ENCODE results near the gene PATJ. TPM values are rescaled to one million over a fixed set of nuclear protein-coding genes. Genes with fewer than 3 reads are reported as not detected.

PATJ gene
- total and polyA plus RNA-seq, 2 donors (not counting 1 experiment from before 2014, with no cell fraction given): 8.0 to 45.3 TPM

DNA sequence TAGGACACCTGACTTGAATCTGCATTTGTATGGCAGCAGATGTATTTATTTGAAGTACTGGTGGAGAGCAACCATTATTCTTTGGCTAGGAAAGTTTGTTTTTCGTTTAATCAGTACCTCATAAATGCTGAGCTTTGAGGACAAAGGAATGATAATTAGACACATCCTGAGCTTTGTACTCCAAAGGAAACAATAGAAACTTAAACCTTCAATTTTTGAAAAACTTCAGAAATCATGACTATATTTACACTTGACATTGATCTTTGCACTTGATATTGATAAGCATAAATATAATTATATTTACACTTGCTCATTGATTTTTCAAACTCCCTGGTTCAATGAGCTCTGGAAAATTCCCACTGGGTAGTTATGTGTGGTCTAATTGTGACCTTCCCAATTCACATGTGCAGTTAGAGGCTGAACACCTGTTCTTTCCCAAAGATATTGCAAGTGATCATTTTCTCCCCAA lies 10.7 kb downstream of the PATJ start:
- Histone ChIP-seq H3K4me1 (ENCODE audit: control insufficient read depth in 2 of 2, insufficient read depth in 2 of 2, low read length in 2 of 2) (no peaks in the 10 kb centered on the region), H3K4me2 (replicated peaks; ENCODE audit: low read depth, low read length, poor library complexity, severe bottlenecking) (no peak overlapping the region), H3K27me3 (replicated peaks in 1 of 4; ENCODE audit: control extremely low read depth in 1 of 4, control insufficient read depth in 3 of 4, insufficient read depth in 4 of 4, low read length in 3 of 4) (no peaks in the 10 kb centered on the region), H3K36me3 (replicated peaks in 1 of 2; ENCODE audit: control extremely low read depth in 1 of 2, control insufficient read depth in 1 of 2, extremely low read depth in 1 of 2, insufficient read depth in 2 of 2, low read length in 1 of 2) (no peaks in the 10 kb centered on the region), H3K79me2 (ENCODE audit: control insufficient read depth, insufficient read depth, low read length) (peaks cover 13% of the 10 kb centered on the region), H4K20me1 (ENCODE audit: control insufficient read depth, insufficient read depth, low read length, poor library complexity, severe bottlenecking) (no peaks in the 10 kb centered on the region), H3K9me3 (ENCODE audit: control extremely low read depth in 1 of 3, control insufficient read depth in 2 of 3, insufficient read depth in 1 of 3, low read length in 2 of 3) (no peaks in the 10 kb centered on the region), H3K9ac (ENCODE audit: low read length) (no peak overlapping the region), H3K4me3 (ENCODE audit: control extremely low read depth in 1 of 5, extremely low read depth in 1 of 5, insufficient read depth in 1 of 5, low read depth in 2 of 5, low read length in 4 of 5) (no peak overlapping the region), H2AFZ (ENCODE audit: insufficient read depth, low read depth, low read length, poor library complexity, severe bottlenecking) (no peak overlapping the region), H3K27ac (ENCODE audit: low read length in 2 of 2) (no peak overlapping the region)
- Mint-ChIP-seq H3K4me3 (no peak overlapping the region), H3K4me1 (no peaks in the 10 kb centered on the region), H3K27me3 (no peaks in the 10 kb centered on the region), H3K27ac (no peak overlapping the region), H3K9me3 (ENCODE audit: insufficient read depth) (no peaks in the 10 kb centered on the region)
- WGBS (ENCODE audit: insufficient coverage): no CpG with 5 or more reads among the region's 1 CpG
- intact Hi-C loops (cut with micrococcal nuclease): no loop called here
- TF ChIP-seq EZH2 (IDR thresholded peaks at IDR 0.05; ENCODE audit: borderline replicate concordance, insufficient read depth, low read depth, low read length, poor library complexity, severe bottlenecking): no peak
- no peak for TF ChIP-seq CTCF (IDR thresholded peaks at IDR 0.05)
- POLR2A ChIA-PET: no interaction called here
- CTCF ChIA-PET: no interaction called here
- DNase-seq: no peak
- ATAC-seq (ENCODE audit: low read depth): no peak

DNA sequence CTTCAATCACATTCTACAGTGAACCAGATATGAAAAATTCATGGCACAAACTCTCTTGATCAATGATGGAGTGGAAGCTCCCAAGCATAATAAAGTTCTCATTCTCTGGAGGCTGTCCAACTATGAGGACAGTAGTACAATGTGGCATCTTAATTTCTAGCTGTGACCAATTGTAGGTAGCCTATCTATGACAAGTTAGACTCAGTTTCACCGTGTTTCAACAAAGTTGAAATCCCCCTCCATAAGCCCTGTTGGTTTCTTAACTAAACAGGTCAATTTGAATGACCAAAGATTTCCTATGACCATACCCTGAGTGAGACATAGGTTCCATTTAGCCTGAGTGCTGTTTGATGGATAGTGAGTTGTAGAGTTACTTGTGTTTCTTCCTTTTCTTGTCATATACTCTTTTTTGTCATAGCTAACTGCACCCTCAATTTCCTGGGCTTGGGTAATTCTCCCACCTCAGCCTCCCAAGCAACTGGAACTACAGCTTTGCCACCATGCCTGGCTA lies 11.8 kb downstream of the PATJ start:
- no peaks in the 10 kb centered on the region for H3K4me1 ChIP-seq (ENCODE audit: control insufficient read depth in 2 of 2, insufficient read depth in 2 of 2, low read length in 2 of 2)
- intact Hi-C loops (cut with micrococcal nuclease): no loop called here
- POLR2A ChIA-PET: no interaction called here

More for the DNA sequence above, 11.8 kb downstream of the PATJ start:
- no peaks in the 10 kb centered on the region for H3K4me1 Mint-ChIP-seq
- Histone ChIP-seq H3K27me3 (replicated peaks in 1 of 4; ENCODE audit: control extremely low read depth in 1 of 4, control insufficient read depth in 3 of 4, insufficient read depth in 4 of 4, low read length in 3 of 4) (no peaks in the 10 kb centered on the region), H2AFZ (ENCODE audit: insufficient read depth, low read depth, low read length, poor library complexity, severe bottlenecking) (no peak overlapping the region), H3K4me2 (replicated peaks; ENCODE audit: low read depth, low read length, poor library complexity, severe bottlenecking) (no peak overlapping the region), H3K36me3 (replicated peaks in 1 of 2; ENCODE audit: control extremely low read depth in 1 of 2, control insufficient read depth in 1 of 2, extremely low read depth in 1 of 2, insufficient read depth in 2 of 2, low read length in 1 of 2) (no peaks in the 10 kb centered on the region), H3K9me3 (ENCODE audit: control extremely low read depth in 1 of 3, control insufficient read depth in 2 of 3, insufficient read depth in 1 of 3, low read length in 2 of 3) (no peaks in the 10 kb centered on the region), H3K4me3 (ENCODE audit: control extremely low read depth in 1 of 5, extremely low read depth in 1 of 5, insufficient read depth in 1 of 5, low read depth in 2 of 5, low read length in 4 of 5) (no peak overlapping the region), H3K9ac (ENCODE audit: low read length) (no peak overlapping the region), H3K79me2 (ENCODE audit: control insufficient read depth, insufficient read depth, low read length) (peaks cover 13% of the 10 kb centered on the region), H4K20me1 (ENCODE audit: control insufficient read depth, insufficient read depth, low read length, poor library complexity, severe bottlenecking) (no peaks in the 10 kb centered on the region), H3K27ac (ENCODE audit: low read length in 2 of 2) (no peak overlapping the region)
- CTCF ChIA-PET: interaction anchor here (0.7 kb wide), 1 partner anchor 96 kb away, joined by 5 read pairs; no protein-coding TSS in a partner anchor
- no peaks in the 10 kb centered on the region for H3K9me3 Mint-ChIP-seq (ENCODE audit: insufficient read depth)
- no peak overlapping the region for H3K4me3 Mint-ChIP-seq
- ATAC-seq (ENCODE audit: low read depth) (no peak), DNase-seq (no peak)
- TF ChIP-seq CTCF (IDR thresholded peaks at IDR 0.05): no peak
- no peak for TF ChIP-seq EZH2 (IDR thresholded peaks at IDR 0.05; ENCODE audit: borderline replicate concordance, insufficient read depth, low read depth, low read length, poor library complexity, severe bottlenecking)
- no peak overlapping the region for H3K27ac Mint-ChIP-seq
- H3K27me3 Mint-ChIP-seq: no peaks in the 10 kb centered on the region
- no CpG with 5 or more reads among the region's 1 CpG for WGBS (ENCODE audit: insufficient coverage)
